ENCODE data around the gene MEGF11.
A peak's percentile ranks its signal among the peaks of the same experiment; 100 is the strongest.

MEGF11 gene

GRCh38 chr15:66044837-66045236 is 208.7 kb downstream of the MEGF11 start:
- H3K4me3 ChIP-seq (ENCODE audit: low read depth, low read length) = no peak overlapping the region
- CTCF ChIA-PET = interaction anchor here (0.5 kb wide), 1 partner anchor 128 kb away, joined by 3 read pairs; no protein-coding TSS in a partner anchor
- POLR2A ChIA-PET = no interaction called here
- no peaks in the 10 kb centered on the region for H3K9me3 ChIP-seq (ENCODE audit: control insufficient read depth, insufficient read depth, low read depth, low read length)
- no peaks in the 10 kb centered on the region for H3K4me1 ChIP-seq (ENCODE audit: control insufficient read depth, insufficient read depth, low read length)
- no peak overlapping the region for H3K27ac ChIP-seq (ENCODE audit: extremely low read depth, low read depth, low read length)
- no peaks in the 10 kb centered on the region for H3K36me3 ChIP-seq (ENCODE audit: control insufficient read depth in 2 of 2, insufficient read depth in 1 of 2, low read length in 2 of 2)
- TF ChIP-seq ZNF280D (tag by site-specific recombination; IDR thresholded peaks at IDR 0.05) (no peak), SALL2 (tag by site-specific recombination; IDR thresholded peaks at IDR 0.05; ENCODE audit: borderline replicate concordance) (no peak), ZNF214 (tag by site-specific recombination; IDR thresholded peaks at IDR 0.05; ENCODE audit: borderline replicate concordance) (no peak), ZFP69B (tag by site-specific recombination; IDR thresholded peaks at IDR 0.05) (no peak), ZNF311 (tag by site-specific recombination; IDR thresholded peaks at IDR 0.05; ENCODE audit: borderline replicate concordance) (no peak), ZBTB44 (tag by site-specific recombination; IDR thresholded peaks at IDR 0.05) (no peak), KLF9 (tag by site-specific recombination; IDR thresholded peaks at IDR 0.05; ENCODE audit: low read depth) (no peak), ZNF488 (tag by site-specific recombination; IDR thresholded peaks at IDR 0.05) (no peak), ZFP41 (tag by site-specific recombination; IDR thresholded peaks at IDR 0.05; ENCODE audit: borderline replicate concordance) (no peak), ZNF114 (tag by site-specific recombination; IDR thresholded peaks at IDR 0.05) (no peak), ZNF561 (tag by site-specific recombination; IDR thresholded peaks at IDR 0.05; ENCODE audit: borderline replicate concordance) (no peak), ZNF2 (tag by site-specific recombination; IDR thresholded peaks at IDR 0.05) (no peak), ZBTB48 (tag by site-specific recombination; IDR thresholded peaks at IDR 0.05) (no peak), ZNF692 (tag by site-specific recombination; IDR thresholded peaks at IDR 0.05) (no peak), ZBTB7A (tag by site-specific recombination; IDR thresholded peaks at IDR 0.05; ENCODE audit: low read depth) (no peak), ZNF623 (tag by site-specific recombination; IDR thresholded peaks at IDR 0.05) (no peak), ZNF654 (tag by site-specific recombination; IDR thresholded peaks at IDR 0.05; ENCODE audit: low read depth) (no peak), ZNF560 (tag by site-specific recombination; IDR thresholded peaks at IDR 0.05; ENCODE audit: borderline replicate concordance) (no peak), ZNF544 (tag by site-specific recombination; IDR thresholded peaks at IDR 0.05) (no peak)

GRCh38 chr15:66043264-66043663 is 210.3 kb downstream of the MEGF11 start:
- ChIA-PET CTCF (no interaction called here), POLR2A (no interaction called here)
- H3K4me3 ChIP-seq (ENCODE audit: low read depth, low read length) = no peak overlapping the region
- no peak overlapping the region; the same call in 1 of the 2 replicates for H3K27ac ChIP-seq (ENCODE audit: extremely low read depth, low read depth, low read length)
- H3K9me3 ChIP-seq (ENCODE audit: control insufficient read depth, insufficient read depth, low read depth, low read length) = no peaks in the 10 kb centered on the region
- no peaks in the 10 kb centered on the region for H3K4me1 ChIP-seq (ENCODE audit: control insufficient read depth, insufficient read depth, low read length)
- no peaks in the 10 kb centered on the region for H3K36me3 ChIP-seq (ENCODE audit: control insufficient read depth in 2 of 2, insufficient read depth in 1 of 2, low read length in 2 of 2)
- TF ChIP-seq HOXD13 (CRISPR knock-in tag; IDR thresholded peaks at IDR 0.05; ENCODE audit: borderline replicate concordance) (no peak), YY1 (tag by site-specific recombination; IDR thresholded peaks at IDR 0.05) (0 out of 2 replicates have a peak, but pooled peaks have one; percentile 41), ZSCAN4 (tag by site-specific recombination; IDR thresholded peaks at IDR 0.05) (no peak)
